GM12875 (cell line): Measurements from ENCODE around the gene XPO5.

ENCODE experiments used
- H3K4me3 ChIP-seq: one replicate; pipeline ENCODE4 v1.5.1; 2011; ENCODE audit warnings: low read depth, low read length, control low read depth
- CTCF ChIP-seq: IDR thresholded peaks from 2 replicates; pipeline ENCODE4 v1.5.1; 2011; ENCODE audit warnings: low read depth, mild to moderate bottlenecking, control low read depth, inconsistent platforms, low read length, moderate library complexity, borderline replicate concordance; ENCODE audit not compliant: insufficient read depth

Gene XPO5

GRCh38 chr6:43490523-43490939 lies 85.3 kb downstream of the XPO5 start:
- TF ChIP-seq CTCF, result no peak
- no peak overlapping the region for H3K4me3 ChIP-seq

GRCh38 chr6:43489277-43490072 lies 86.4 kb downstream of the XPO5 start:
- H3K4me3 ChIP-seq, result no peak overlapping the region
- no peak for TF ChIP-seq CTCF

- no peak overlapping the region for H3K4me3 ChIP-seq
- TF ChIP-seq CTCF, result no peak
These were observed 87.1 kb downstream of the XPO5 start for GRCh38 chr6:43488667-43489276.

- TF ChIP-seq CTCF, result no peak
- no peak overlapping the region for H3K4me3 ChIP-seq
These were observed 94.1 kb downstream of the XPO5 start for GRCh38 chr6:43481591-43482236.

GRCh38 chr6:43481075-43481474 lies 94.8 kb downstream of the XPO5 start:
- H3K4me3 ChIP-seq, result no peak overlapping the region
- TF ChIP-seq CTCF, result no peak

GRCh38 chr6:43478008-43478372 lies 97.8 kb downstream of the XPO5 start:
- no peak for TF ChIP-seq CTCF
- H3K4me3 ChIP-seq, result peak overlapping the region; percentile 58
